Panc1 (cell line): Measurements from ENCODE around the gene IFI27L2. TPM values are rescaled to one million over a fixed set of nuclear protein-coding genes. Genes with fewer than 3 reads are reported as not detected.

Experiments used
- ATAC-seq: fragments of 200-7000 bp; cut with Tn5 transposase; 2 replicates; pipeline ENCODE4 v1.9.1; 2020; ENCODE audit warnings: mild to moderate bottlenecking, moderate library complexity
- BruUV-seq: library from RNA; stranded (reverse); fragments of 400-500 nt; replicated peaks from 2 replicates; lab custom pipeline; 2021; lab: Mats Ljungman, UMichigan
- CTCF ChIA-PET: fragments of 300-600 bp; sonication (Branson Sonifier 250); formaldehyde crosslinking; loops from one replicate; lab custom pipeline; 2022; ENCODE audit warnings: antibody characterized with exemption; lab: Charles Lee
- POLR2A ChIA-PET: fragments of 300-600 bp; sonication (Branson Sonifier 250); formaldehyde crosslinking; loops from one replicate; lab custom pipeline; 2022; ENCODE audit warnings: antibody characterized with exemption; lab: Charles Lee
- DNase-seq: peaks from one replicate; pipeline ENCODE4 v3.0.0-alpha.2; 2010; ENCODE audit warnings: low read depth, low spot score
- H3K27ac ChIP-seq: 2 replicates; pipeline ENCODE4 v1.5.1; 2011; ENCODE audit warnings: mild to moderate bottlenecking, low read length, inconsistent platforms
- H3K27me3 ChIP-seq: fragments of 200-500 bp; sonication (Bioruptor generic); 2 replicates; pipeline ENCODE4 v1.6.0; 2014; ENCODE audit warnings: low read length, inconsistent platforms; ENCODE audit not compliant: control insufficient read depth, insufficient read depth
- H3K36me3 ChIP-seq: fragments of 200-500 bp; sonication (Bioruptor generic); 2 replicates; pipeline ENCODE4 v1.5.1; 2014; ENCODE audit warnings: inconsistent platforms, mild to moderate bottlenecking, low read length, moderate library complexity; ENCODE audit not compliant: control insufficient read depth, insufficient read depth
- H3K4me1 ChIP-seq: 2 replicates; pipeline ENCODE4 v1.5.1; 2011; ENCODE audit warnings: inconsistent platforms, mild to moderate bottlenecking, low read length, moderate library complexity; ENCODE audit not compliant: control insufficient read depth, insufficient read depth
- H3K4me3 ChIP-seq, 2 experiments: 2 replicates each; pipeline ENCODE4 v1.5.1; 2011 to 2012; ENCODE audit warnings: low read depth in 2 of 2, low read length in 2 of 2, mild to moderate bottlenecking in 2 of 2, inconsistent platforms in 1 of 2, moderate library complexity in 1 of 2
- H3K9me3 ChIP-seq: fragments of 200-500 bp; sonication (Bioruptor generic); 2 replicates; pipeline ENCODE4 v1.5.1; 2014; ENCODE audit warnings: low read depth, mild to moderate bottlenecking, inconsistent platforms, low read length, moderate library complexity; ENCODE audit not compliant: control insufficient read depth, insufficient read depth
- POLR2AphosphoS5 ChIP-seq: IDR thresholded peaks from 2 replicates; pipeline ENCODE4 v1.6.1; 2012; ENCODE audit warnings: mild to moderate bottlenecking, low read depth, low read length, moderate library complexity
- SIN3A ChIP-seq: IDR thresholded peaks from 2 replicates; pipeline ENCODE4 v1.6.1; 2012; ENCODE audit warnings: low read depth, mild to moderate bottlenecking, low read length, moderate library complexity, borderline replicate concordance; ENCODE audit not compliant: insufficient read depth
- TCF7L2 ChIP-seq: IDR thresholded peaks from 2 replicates; pipeline ENCODE4 v1.6.1; 2011; ENCODE audit warnings: mild to moderate bottlenecking, low read depth, low read length, inconsistent platforms
- in situ Hi-C: cut with HindIII; loops from 2 replicates; pipeline ENCODE4 v1.10.0; 2016; ENCODE audit warnings: low sequenced_read_pairs, low pct_unique_long_range_greater_than_20kb
- intact Hi-C: fragments of 100-400 bp; cut with micrococcal nuclease; formaldehyde crosslinking; loops from one replicate; pipeline ENCODE4 v1.10.0; 2022; ENCODE audit not compliant: unreplicated experiment
- total RNA-seq: library from RNA; stranded (reverse); gene quantifications from one replicate; pipeline ENCODE4 v1.2.1, GENCODE V29; 2021; ENCODE audit not compliant: unreplicated experiment
- TF ChIP-seq, protein P1 (sequence below): fragments of 450-650 bp; IDR thresholded peaks from 2 replicates; pipeline ENCODE4 v1.5.1; 2017; ENCODE audit warnings: mild to moderate bottlenecking
- TF ChIP-seq, protein P2 (sequence below), 2 experiments: IDR thresholded peaks; 2 replicates each; pipeline ENCODE4 v1.6.1; 2011 to 2012; ENCODE audit warnings: low read depth in 2 of 2, control low read depth in 1 of 2, low read length in 1 of 2, mild to moderate bottlenecking in 1 of 2, moderate library complexity in 1 of 2; ENCODE audit not compliant: insufficient read depth in 1 of 2

The IFI27L2 gene
- total RNA-seq, 1 experiment from 2014 or later, result 13.2 TPM

DNA sequence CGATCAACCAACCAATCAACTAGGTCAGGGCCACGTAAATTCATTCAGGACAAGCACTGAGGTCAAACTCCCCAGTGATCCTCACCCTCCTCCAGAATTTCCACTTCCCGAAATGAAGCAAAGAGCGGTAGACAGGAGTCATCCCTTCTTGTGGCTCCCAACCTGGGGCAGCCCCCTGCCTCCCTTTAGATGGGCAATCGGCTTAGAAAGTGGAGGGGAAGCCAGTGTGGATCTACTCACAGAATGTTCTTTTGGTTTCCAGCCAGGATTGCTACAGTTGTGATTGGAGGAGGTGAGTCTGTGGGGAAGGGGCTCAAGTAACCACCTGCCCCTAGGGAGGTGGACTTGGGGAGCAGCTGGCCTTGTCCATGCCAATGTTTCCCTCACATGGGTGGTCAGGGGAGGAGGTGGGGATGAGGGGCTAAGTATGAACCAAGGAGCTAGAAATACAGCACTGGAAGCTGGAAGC is 14.8 kb downstream of the IFI27L2 start:
- Histone ChIP-seq H3K27ac (no peak overlapping the region), H3K9me3 (no peaks in the 10 kb centered on the region), H3K36me3 (no peaks in the 10 kb centered on the region; the same call in 1 of the 2 replicates), H3K27me3 (no peaks in the 10 kb centered on the region), H3K4me3 (no peak overlapping the region), H3K4me1 (no peaks in the 10 kb centered on the region)
- CTCF ChIA-PET, result no interaction called here
- BruUV-seq, result no TSS peak
- TF ChIP-seq SIN3A (no peak), POLR2AphosphoS5 (no peak), TCF7L2 (no peak)
- TF ChIP-seq, protein P1, sequence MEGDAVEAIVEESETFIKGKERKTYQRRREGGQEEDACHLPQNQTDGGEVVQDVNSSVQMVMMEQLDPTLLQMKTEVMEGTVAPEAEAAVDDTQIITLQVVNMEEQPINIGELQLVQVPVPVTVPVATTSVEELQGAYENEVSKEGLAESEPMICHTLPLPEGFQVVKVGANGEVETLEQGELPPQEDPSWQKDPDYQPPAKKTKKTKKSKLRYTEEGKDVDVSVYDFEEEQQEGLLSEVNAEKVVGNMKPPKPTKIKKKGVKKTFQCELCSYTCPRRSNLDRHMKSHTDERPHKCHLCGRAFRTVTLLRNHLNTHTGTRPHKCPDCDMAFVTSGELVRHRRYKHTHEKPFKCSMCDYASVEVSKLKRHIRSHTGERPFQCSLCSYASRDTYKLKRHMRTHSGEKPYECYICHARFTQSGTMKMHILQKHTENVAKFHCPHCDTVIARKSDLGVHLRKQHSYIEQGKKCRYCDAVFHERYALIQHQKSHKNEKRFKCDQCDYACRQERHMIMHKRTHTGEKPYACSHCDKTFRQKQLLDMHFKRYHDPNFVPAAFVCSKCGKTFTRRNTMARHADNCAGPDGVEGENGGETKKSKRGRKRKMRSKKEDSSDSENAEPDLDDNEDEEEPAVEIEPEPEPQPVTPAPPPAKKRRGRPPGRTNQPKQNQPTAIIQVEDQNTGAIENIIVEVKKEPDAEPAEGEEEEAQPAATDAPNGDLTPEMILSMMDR, result no peak
- TF ChIP-seq, protein P2, sequence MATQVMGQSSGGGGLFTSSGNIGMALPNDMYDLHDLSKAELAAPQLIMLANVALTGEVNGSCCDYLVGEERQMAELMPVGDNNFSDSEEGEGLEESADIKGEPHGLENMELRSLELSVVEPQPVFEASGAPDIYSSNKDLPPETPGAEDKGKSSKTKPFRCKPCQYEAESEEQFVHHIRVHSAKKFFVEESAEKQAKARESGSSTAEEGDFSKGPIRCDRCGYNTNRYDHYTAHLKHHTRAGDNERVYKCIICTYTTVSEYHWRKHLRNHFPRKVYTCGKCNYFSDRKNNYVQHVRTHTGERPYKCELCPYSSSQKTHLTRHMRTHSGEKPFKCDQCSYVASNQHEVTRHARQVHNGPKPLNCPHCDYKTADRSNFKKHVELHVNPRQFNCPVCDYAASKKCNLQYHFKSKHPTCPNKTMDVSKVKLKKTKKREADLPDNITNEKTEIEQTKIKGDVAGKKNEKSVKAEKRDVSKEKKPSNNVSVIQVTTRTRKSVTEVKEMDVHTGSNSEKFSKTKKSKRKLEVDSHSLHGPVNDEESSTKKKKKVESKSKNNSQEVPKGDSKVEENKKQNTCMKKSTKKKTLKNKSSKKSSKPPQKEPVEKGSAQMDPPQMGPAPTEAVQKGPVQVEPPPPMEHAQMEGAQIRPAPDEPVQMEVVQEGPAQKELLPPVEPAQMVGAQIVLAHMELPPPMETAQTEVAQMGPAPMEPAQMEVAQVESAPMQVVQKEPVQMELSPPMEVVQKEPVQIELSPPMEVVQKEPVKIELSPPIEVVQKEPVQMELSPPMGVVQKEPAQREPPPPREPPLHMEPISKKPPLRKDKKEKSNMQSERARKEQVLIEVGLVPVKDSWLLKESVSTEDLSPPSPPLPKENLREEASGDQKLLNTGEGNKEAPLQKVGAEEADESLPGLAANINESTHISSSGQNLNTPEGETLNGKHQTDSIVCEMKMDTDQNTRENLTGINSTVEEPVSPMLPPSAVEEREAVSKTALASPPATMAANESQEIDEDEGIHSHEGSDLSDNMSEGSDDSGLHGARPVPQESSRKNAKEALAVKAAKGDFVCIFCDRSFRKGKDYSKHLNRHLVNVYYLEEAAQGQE (IDR thresholded peaks at IDR 0.05; ENCODE audit: insufficient read depth in 1 of 2, low read depth in 2 of 2, low read length in 1 of 2), result no peak
- in situ Hi-C loops (no loop called here), intact Hi-C loops (no loop called here)
- ATAC-seq, result no peak
- POLR2A ChIA-PET, result no interaction called here
- no peak for DNase-seq

DNA sequence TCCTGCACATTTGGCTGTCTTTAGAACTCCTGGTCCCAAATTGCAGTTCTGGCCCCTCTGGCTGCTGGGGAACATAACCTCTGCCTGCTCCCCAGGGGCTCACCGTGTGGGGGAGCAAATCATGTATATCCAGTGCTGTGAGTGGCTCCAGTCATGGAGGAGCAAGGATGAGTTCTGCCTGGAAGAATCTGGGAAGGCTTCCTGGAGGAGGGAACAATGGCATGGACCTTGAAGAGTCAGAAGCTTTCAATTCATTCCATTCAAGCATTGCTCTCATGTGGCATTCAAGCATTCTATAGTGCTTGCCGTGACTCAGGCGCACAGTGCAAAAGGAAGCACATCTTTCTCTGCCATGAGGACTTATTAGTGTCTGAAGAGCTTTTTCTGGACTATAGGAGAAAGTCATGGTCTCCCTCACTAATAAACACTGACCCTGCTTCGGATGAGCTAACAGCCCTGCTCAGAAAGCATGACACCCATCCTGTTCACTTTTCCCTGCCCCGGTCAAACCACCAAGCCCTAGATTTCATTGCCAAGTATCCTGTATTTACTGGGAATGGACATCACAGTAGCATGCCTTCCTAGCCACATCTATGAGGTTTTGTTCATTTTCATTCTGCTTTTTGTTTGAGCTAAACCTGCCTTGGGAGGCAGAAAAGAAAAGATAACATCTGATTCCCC is 15.4 kb downstream of the IFI27L2 start:
- Histone ChIP-seq H3K27me3 (no peaks in the 10 kb centered on the region), H3K4me1 (no peaks in the 10 kb centered on the region), H3K27ac (no peak overlapping the region), H3K9me3 (no peaks in the 10 kb centered on the region), H3K36me3 (no peaks in the 10 kb centered on the region; the same call in 1 of the 2 replicates), H3K4me3 (no peak overlapping the region)
- in situ Hi-C loops (no loop called here), intact Hi-C loops (no loop called here)
- no TSS peak for BruUV-seq
- no peak for ATAC-seq
- ChIA-PET POLR2A (no interaction called here), CTCF (no interaction called here)
- no peak for DNase-seq
- TF ChIP-seq, protein P1, result no peak
- no peak for TF ChIP-seq POLR2AphosphoS5
- TF ChIP-seq, protein P2 (IDR thresholded peaks at IDR 0.05; ENCODE audit: insufficient read depth in 1 of 2, low read depth in 2 of 2, low read length in 1 of 2), result no peak
- no peak for TF ChIP-seq TCF7L2
- no peak for TF ChIP-seq SIN3A
